ENCODE measurements around the gene RFC4. TPM values are rescaled to one million over a fixed set of nuclear protein-coding genes. Genes with fewer than 3 reads are reported as not detected.
"Not testable (repeated sequence)": the region's sequence is repeated elsewhere in the genome, so short reads cannot be mapped to it uniquely, and the experiment has no call there.

The RFC4 gene
- total RNA-seq, 1 experiment from 2014 or later: 95.1 TPM

DNA sequence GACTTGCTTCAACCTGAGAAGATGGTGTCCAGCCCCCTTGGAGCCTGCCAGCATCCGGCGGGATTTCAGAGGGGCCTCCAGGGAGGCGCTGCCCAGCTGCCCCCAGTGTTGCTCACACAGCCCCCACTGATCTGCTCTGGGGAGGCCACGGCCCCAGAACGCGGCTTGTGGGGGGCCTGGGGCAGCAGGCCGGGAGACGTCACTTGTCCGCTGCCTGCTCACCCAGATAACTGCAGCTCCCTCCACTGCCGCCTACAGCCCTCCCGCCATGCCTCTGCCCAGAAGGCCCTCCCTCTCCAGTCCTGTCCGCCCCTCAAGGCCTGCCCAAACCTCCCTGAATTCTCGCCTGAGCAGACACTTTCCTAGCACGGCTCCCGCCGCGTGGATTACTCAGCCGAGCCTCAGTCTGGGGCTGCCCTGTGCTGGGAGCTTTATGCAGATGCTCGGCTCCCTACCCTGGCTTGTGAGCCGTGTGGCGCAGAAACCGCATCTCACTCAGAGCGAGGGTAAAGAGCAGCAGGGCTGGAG lies 19.1 kb upstream of the RFC4 start:
- DNase-seq (ENCODE audit: low read depth): no peak

DNA sequence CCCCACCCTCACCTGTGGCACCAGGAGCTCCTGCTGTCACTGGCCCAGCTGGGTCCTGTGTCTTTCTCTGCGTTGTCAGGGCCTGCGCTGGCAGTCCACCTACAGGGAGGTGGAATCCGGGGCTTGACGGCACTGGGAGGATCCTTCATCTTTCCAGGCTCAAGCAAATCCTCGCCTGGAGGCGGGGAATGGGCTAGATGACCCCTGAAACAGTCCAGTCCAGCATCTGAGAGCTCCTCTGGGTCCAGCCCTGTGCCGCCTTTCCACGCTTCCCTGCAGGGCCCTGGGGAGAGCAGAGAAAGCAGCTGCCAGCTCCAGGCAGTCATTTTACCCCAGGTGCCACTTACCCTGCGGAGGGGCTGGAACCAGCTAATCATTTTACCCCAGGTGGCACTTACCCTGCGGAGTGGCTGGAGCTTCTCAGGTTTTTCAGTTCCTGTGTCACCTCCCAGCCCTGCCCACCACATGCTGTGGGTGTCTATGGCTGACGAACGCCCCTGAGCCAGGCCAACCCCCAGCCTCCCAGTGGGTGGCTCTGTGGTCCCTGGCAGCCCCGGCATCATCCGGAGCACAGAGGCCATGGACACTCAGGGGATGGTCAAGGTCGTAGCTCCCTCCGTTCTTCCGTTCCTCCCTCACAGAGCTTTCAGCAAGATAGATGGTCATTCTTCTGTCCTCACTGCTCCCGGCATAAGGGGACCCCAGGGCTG lies 18.3 kb upstream of the RFC4 start:
- no peak for DNase-seq (ENCODE audit: low read depth)

DNA sequence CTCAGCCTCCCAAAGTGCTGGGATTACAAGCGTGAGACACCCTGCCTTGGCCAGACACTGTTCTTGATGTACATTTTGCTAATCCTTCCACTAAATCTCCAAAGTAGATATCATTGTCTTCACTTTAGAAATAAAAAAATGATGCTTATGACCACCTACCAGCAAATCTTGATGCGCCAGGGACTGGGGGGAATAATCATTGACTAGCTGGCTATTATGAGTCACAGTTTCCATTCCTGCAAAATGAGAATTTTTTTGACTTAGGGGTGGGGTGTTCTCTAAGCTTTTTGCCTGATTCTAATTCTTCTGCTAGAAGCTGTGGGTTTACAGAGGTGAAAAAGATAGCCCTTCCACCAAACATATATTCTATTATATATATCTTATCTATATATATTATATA lies 17.1 kb upstream of the RFC4 start:
- peak; percentile 33 for DNase-seq (ENCODE audit: low read depth)

DNA sequence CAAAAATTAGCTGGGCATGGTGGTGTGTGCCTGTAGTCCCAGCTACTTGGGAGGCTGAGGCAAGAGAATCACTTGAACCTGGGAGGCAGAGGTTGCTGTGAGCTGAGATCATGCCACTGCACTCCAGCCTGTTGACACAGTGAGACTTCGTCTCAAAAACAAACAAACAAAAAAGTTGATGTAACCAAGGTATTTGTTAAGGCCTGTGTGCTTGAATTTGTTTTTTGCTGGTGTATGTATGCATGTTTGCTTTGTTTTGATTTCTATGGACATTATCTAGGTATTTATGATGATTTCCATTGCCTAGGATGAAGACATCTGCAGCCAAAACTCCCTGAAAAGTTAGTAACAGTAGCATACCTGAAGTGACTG lies 16.1 kb upstream of the RFC4 start:
- DNase-seq (ENCODE audit: low read depth): not testable (repeated sequence)

DNA sequence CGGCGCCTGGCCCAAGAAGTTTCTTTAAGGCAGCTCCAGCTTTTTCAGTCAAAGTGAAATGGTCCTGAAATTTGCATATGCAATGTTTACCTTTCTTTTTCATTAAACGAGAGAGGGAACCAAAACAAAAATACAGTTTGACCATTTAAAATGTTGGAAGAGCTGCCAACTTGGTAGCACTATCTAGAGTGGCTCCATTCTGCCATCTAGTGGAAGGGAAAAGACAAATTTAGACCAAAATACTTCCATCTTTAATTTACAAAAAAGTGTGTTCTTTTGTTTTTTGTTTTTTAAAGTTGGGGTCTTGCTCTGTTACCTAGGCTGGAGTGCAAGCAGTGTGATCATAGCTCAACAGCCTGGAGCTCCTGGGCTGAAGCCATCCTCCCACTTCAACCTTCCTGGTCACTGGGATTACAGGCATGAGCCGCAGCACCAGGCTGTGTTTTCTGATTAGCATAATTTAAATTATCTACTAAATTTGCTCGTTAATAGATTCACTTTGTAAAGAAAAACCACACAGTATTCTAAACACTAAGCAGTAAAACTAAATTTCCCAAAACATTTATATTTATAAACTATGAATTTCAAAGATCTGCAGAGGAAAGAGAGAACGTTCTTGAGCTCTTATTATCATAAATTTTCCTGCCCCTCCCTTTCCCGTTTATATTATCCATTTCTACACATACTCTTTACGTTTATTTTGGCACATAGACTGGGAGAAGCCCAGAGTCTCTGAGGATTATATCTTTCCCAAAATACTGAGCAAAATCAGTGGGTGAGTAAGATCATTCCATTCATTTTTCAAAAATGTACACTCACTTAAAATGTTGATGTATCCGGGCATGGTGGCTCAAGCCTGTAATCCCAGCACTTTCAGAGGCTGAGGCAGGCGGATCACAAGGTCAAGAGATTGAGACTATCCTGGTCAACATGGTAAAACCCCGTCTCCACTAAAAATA lies 15.4 kb upstream of the RFC4 start:
- peak; percentile 49 for DNase-seq (ENCODE audit: low read depth)

DNA sequence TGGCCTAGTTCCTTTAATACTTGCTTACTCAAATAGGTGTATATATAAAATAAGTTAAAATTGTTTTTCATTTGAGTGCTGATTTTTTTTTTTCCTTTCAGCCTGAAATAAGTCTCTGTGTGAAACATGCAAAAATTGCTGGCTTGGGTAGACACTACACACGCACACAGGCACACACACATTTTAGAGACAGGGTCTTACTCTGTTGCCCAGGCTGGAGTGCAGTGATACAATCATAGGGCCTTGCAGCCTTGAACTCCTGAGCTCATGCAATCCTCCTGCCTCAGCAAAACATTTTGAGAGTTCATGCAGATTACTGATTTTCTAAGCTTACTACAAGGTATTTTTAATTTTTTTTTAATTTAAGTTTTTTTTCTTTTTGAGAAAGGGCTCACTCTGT lies 12.7 kb upstream of the RFC4 start:
- no peak for DNase-seq (ENCODE audit: low read depth)

DNA sequence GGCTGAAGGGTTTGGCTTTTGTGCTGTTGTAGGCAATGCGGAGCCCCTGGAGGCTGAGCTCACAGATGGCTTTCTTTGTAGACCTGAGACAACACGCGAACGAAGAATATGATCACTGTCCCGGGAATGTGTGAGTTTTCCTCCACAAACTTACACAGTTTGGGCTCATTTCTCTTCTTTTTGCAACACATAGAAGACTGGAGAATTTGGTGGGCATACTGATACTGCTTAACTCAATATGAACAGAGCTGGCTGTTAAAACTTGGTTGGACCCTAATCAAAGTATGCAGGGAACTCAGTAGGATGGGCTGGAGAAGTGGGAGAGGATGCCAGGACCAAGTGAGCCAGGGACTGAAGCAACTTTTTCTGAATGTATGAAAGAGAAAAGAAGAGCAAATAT lies 12.2 kb upstream of the RFC4 start:
- no peak for DNase-seq (ENCODE audit: low read depth)

DNA sequence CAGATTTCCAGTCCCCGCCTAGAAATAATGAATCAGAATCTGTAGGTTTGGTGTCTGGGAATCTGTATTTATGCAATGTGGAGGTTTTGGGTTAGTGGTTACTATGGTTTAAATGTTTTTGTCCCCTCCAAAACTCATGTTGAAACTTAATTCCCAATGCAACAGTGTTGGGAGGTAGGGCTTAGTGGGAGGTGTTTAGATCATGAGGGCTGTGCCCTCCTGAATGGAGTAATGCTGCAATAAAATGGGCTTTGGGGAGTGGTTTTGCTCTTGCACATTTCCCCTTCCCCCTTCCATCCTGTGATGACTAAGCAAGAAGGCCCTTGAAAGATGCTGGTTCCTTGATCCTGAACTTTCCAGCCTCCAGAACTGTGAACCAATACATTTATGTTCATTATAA lies 9.2 kb upstream of the RFC4 start:
- DNase-seq (ENCODE audit: low read depth): peak; percentile 96

DNA sequence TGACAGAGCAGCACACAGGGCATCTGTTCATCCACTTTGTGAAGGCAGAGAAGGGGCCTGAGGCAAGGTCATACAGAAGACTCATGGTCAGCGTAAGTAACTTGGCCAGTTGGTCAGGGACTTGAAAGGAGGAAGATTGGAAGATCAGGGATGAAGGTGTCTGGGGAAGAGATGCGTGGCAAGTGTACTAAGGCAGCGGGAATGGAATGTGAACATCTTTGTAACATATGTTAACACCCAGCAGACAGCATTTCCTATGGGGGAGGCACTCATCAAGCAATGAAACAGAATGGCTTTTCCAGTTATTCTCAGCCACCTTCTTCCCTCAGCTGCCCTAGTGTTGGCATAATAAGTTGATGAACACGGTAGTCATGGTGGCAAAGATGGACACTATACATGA lies 7.8 kb upstream of the RFC4 start:
- DNase-seq (ENCODE audit: low read depth): no peak

DNA sequence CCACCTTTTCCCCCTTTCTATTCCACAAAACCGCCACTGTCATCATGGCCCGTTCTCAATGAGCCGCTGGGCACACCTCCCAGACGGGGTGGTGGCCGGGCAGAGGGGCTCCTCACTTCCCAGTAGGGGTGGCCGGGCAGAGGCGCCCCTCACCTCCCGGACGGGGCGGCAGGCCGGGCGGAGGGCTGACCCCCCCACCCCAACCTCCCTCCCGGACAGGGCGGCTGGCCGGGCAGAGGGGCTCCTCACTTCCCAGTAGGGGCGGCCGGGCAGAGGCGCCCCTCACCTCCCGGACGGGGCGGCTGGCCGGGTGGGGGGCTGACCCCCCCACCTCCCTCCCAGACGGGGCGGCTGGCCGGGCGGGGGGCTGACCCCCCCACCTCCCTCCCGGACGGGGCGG lies 5.0 kb upstream of the RFC4 start:
- not testable (repeated sequence) for DNase-seq (ENCODE audit: low read depth)

DNA sequence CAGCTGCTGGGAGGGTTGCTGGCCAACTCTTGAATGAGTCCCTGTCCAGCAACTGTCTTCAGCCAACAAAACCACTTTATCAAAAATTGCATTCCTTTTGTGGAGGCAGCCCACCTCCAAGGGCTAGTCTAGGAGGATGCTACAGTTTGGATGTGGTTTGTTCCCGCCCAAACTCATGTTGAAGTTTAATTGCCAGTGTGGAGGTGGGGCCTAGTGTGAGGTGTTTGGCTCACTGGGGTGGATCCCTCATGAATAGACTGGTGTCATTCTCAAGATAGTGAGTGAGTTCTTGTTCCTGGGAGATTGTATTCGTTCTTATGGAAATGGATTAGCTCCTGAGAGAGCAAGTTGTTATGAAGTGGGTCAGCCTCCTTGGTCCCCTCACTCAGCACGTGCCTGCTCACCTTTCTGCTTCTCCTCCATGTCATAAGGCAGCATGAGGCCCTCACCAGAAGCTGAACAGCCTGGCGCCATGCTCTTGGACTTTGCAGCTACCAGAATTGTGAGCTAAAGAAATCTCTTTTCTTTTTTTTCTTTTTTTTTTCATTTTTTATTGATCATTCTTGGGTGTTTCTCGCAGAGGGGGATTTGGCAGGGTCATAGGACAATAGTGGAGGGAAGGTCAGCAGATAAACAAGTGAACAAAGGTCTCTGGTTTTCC lies 4.2 kb upstream of the RFC4 start:
- no peak for DNase-seq (ENCODE audit: low read depth)

DNA sequence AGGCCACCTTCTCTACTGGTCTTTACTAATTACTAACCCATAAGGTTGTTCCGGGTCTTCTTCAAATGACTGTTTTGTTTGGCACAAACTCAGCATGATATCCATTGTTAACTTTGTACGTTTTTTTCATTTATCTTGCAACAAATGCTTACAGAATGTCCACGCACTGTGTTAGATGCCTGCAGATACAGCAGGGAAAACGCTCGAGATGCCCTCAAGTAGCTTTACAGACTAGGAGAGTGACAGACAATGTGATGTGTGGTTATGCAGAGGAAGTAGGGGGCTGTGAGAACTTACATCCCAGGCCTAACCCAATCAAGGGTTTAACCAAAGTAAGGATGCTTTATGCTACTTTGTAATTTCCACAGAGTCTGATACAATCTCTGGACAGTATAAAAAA lies 949 bp upstream of the RFC4 start:
- no peak for DNase-seq (ENCODE audit: low read depth)

DNA sequence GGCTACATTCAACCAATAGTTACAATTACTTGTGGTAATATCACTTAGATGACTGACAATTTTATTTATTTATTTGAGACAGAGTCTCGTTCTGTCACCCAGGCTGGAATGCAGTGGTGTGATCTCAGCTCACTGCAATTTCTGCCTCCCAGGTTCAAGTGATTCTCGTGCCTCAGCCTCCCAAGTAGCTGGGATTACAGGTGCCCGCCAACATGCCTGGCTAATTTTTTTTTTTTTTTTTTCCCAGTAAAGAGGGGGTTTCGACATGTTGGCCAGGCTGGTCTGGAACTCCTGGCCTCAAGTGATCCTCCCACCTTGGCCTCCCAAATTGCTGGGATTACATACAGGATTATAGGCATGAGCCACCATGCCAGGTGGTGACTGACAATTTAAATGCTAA lies 2.8 kb downstream of the RFC4 start:
- not testable (repeated sequence) for DNase-seq (ENCODE audit: low read depth)

DNA sequence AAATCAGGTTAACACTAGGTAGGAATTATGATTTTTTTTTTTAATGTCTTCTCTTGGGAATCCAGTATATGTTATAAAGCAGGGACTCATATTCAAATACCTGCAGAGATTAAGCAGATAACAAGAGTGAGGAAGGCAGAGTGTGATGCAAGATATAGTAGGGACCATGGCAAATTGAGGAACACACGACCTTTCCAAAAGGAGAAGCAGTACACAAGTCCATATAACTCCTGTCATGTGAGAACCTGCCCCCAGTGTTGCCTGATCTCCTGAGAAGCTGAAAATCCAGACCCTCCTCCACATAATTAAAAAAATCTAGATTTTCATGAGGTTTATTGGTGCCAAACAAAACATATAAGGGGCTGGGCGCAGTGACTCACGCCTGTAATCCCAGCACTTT lies 3.6 kb downstream of the RFC4 start:
- no peak for DNase-seq (ENCODE audit: low read depth)

DNA sequence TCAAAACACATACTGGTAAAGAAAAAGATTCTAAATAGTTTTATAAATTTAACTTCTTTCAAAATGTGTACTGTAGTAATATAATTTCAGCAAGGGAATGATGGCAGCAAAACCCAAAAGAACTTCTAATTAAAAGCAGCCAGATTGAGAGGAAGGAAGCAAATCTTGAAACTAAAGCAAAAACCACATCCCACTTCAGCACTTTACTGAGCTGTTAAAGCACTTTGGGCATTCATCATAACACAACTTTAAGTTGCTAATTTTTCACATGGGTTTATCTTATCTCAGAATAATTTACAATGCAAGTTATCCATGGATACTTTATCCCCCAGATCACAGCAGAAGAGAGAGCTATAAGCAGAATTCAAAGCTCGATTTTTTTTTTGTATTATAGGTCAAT lies 6.0 kb downstream of the RFC4 start:
- DNase-seq (ENCODE audit: low read depth): no peak

DNA sequence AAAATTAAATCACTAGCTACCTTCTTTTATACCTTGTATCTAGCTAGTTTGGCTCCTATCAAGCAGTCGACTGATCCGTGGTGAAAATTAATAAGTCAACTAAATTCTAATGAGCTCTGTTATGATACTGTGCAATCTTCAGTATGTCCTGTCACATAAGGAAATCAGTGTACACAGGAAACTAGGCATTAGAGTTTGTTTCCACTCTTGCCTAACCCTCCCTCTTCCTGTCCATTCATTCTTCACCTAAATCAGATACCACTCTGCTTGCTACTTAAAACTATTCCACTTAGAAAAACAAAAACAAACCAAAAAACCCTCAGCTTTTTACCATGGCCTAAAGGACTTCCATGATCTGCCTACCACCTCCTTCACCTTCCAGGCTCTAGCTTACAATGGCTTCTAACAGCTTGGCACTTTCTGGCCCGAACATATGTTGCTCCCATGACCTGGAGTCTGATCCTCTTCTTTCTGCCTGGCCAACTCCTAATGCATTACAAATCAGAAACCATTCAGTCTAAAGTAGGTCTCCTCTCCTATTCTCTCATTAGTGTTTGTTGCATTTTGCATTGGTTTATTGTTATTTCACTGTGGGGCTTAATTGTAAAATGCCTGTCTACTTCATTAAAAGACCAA lies 7.9 kb downstream of the RFC4 start:
- no peak for DNase-seq (ENCODE audit: low read depth)

DNA sequence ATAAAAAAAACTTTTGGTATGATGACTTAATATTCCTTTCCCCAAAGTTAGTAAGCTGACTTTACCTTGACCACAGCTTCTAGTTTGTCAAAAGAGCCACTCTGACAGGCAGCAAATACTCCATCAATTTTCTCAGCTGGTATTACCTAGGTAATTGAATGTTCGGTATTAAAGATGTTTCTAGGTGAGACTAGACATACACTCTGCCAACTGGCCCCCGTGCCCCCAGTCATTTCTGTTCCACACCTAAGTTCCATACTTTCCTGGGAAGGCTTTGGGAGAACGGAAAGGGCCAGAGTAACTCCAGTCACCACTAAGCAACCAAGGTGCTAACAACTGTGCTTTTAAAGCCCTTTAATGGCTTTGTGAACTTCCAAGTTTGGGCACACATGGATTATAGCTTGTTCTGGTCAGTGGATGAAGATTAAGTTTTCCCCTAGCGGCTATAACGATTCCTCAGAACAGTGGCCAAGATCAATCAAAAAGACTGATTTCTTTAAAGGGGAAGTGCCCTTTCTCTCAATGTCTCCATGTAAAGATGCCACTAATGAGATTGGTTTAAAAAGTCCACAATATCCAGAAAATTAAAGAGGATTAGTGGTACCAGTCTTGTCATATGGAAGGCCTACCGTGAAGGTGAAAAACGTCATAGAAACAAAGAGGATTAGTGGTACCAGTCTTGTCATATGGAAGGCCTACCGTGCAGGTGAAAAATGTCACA lies 15.9 kb downstream of the RFC4 start:
- peak; percentile 86 for DNase-seq (ENCODE audit: low read depth)

DNA sequence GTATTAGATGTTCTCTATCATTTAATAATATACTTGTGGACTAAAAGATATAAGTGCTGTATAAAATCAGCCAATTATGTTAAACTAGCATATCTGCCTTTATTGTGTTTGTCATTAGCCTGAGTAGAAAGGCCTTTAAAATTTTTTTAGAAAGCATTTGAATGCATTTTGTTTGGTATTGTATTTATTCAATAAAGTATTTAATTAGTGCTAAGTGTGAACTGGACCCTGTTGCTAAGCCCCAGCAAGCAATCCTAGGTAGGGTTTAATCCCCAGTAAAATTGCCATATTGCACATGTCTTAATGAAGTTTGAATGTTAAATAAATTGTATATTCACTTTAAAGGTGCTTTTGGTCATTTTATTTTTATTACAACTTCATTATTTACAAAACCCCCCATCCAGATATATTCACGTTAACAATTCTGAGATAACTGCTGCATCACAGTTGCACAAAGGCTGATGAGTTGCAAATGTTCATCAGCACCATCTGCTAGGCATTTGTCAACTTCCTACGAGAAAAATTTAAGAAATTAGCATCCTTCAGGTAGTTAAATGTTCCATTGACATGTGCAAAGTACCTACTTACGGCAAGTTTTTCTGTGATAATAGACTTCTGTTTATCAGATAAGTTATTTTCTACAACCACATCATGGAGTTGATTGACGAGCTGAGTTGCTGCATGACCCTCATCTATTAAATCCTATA lies 16.6 kb downstream of the RFC4 start:
- DNase-seq (ENCODE audit: low read depth): no peak

DNA sequence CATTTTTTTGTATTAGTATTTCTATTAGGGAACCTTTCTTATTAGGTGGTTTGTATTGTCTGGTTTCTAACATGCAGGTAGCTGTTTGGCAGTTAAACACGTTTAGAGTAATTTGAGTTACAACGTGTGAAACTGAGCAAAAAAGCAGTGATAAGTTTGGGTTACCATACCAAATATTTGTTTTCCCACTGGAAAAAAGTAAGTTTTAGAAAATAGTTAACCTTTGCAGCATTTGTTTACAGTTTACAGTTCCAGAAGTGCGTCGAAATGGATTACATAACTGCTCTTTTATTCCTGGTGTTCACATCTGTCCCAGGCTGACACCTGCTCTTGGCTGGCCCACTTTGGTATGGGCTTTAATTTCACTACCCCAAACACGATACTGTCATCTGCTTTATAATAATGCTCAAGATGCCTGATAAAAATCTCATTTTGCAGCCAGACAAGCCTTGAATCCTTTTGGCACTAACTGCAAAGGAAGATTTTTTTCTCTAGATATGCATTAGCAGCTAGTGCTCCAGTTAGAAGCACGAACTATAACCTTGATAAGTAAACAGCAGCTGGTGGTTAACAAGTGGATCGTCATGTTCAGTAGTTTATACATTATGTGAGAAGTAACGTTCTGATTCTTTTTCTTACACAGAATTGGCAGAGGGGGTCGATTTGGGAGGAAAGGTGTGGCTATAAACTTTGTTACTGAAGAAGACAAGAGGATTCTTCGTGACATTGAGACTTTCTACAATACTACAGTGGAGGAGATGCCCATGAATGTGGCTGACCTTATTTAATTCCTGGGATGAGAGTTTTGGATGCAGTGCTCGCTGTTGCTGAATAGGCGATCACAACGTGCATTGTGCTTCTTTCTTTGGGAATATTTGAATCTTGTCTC lies 17.6 kb downstream of the RFC4 start:
- peak; percentile 27 for DNase-seq (ENCODE audit: low read depth)

Measured in HT1080 (cell line).